Activated gamma-delta T cell treated with anti-CD3 and anti-CD28 coated beads, Interleukin-2, amount 50 U/mL, for 16 hours (primary cell): ENCODE data around the gene PGLYRP4.

Experiments
- DNase-seq: peaks from one replicate; pipeline ENCODE4 v3.0.0-alpha.2; 2020; ENCODE audit warnings: low read depth

PGLYRP4 gene

DNA sequence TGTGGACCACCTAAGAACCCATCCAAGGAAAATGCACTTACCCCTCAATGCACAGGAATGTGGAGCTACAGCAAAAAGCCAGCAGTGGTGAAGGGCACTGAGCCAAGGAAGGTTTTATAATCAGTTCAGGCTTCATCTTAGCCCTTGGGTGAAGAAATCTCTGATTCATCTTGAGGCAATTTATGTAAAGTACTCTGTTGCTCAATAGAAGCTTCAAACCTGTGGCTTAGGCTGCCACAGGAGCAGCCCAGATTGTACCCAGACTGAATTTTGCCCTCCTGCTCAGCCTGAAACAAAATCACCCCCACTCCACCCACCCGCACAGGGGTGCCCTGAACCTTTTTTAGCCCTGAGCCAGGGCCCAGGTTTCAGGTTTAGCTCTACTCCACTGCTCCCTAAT is 26.9 kb upstream of the PGLYRP4 start, which contains the start of gene S100A12:
Gene S100A12, minus strand, starts transcription at position 111 of the 400 bp plus-strand sequence. CDS start 1,029 bp downstream, outside the sequence.
- DNase-seq: no peak

DNA sequence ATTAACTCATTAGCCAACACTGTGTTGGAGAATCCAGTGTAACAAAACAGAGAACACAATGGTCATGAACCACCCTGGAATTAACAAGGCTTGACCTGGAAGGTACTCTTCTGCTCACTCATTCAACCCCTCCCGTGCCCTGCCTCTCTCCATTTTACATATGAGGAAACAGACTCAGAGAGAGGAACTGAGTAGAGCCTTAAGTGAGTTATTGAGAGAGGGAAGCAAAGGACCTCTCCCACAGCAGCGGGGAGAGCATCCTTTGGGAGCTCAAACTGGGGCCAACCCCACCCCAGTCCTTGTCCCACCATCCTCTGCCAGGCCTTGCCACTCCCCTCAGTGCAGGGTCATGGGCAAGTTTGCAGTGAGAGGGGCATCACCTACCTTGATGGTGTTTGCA is 25.4 kb upstream of the PGLYRP4 start:
- DNase-seq: no peak

GRCh38 chr1:153372571-153372970 is 23.9 kb upstream of the PGLYRP4 start:
- no peak for DNase-seq

- DNase-seq: no peak
These were observed 22.6 kb upstream of the PGLYRP4 start for GRCh38 chr1:153371231-153371630.

DNA sequence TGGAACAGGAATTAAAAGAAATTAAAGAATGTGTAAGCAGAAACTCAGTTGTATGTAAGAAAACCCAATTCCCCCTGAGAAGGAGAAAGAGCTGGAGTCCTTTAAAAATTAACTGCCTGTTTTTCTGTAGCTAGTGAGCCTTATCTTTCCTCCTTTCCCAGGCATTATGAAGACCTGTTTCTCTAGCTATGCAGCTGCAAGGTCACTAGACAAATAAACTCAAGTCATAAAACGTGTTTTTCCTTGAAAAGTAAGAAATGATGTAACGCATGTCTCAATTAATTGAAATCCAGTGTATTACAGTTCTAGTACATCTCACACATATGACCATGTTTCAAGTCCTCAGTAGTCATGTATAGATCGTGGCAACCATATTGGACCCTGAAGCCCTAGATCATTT is 21.5 kb upstream of the PGLYRP4 start:
- no peak for DNase-seq

GRCh38 chr1:153368495-153368894 is 19.9 kb upstream of the PGLYRP4 start:
- no peak for DNase-seq

DNA sequence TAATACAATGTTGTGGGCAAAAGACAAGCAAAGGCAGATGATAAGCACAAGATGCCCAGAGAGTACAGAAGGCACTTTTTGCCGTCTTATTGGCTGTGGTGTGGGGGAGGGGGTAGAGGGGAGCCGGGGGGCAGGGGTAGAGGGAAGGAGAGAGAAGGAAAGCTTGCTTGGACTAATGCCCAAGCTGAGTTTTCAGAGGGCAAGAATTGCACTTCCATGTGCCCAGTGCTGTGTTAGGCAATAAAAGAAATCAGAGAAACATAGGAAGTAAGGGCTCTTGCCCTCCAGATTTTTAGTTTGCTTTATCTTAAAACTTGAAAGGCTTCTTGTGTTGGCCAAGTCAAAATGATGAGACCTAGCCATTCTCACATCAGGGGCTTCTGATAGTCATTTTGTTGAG is 18.4 kb upstream of the PGLYRP4 start:
- DNase-seq: no peak

- no peak for DNase-seq
These were observed 17.6 kb upstream of the PGLYRP4 start for GRCh38 chr1:153366261-153366660.

DNA sequence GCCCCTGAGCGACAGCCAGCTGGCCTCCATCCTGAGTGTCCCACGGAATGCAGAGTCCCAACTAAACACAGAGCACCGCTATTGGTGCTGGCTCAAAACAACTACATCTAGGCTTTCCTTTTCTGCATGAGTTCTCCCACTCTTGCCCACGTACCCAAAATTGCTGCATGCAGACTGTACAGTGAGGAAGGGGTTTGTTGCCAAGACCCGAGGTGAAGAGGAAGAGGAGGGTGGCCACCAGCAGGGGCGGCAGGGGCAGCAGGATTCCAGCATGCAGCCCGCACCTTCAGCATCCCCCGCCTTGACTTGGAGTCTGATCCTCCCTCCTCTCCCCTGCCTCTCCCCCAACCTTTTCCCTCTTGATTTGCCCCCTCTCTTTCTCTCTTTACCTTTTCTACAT is 17.1 kb upstream of the PGLYRP4 start:
- DNase-seq: no peak

- DNase-seq: no peak
These were observed 16.4 kb upstream of the PGLYRP4 start for GRCh38 chr1:153364766-153365666.

GRCh38 chr1:153364156-153364555 is 15.5 kb upstream of the PGLYRP4 start:
- no peak for DNase-seq

DNA sequence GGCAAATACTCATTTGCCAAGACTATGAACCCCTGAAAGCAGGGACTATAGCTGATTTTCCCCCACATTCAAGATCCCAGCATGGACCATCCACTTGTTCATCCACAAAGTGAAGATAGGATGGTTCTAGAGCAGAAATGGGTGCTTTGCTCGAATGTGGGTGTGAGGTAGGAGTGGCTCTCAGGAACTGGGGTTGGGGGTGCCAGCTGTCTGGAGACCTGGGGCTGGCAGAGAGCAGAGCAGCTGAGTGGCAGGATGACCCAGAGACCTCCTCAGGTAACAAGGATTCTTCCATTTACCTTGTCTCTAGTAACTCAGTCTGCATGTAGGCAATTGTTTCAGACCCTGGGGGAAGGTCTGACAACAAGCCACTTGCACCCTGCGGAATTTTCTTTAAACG is 15.0 kb upstream of the PGLYRP4 start:
- DNase-seq: no peak

DNA sequence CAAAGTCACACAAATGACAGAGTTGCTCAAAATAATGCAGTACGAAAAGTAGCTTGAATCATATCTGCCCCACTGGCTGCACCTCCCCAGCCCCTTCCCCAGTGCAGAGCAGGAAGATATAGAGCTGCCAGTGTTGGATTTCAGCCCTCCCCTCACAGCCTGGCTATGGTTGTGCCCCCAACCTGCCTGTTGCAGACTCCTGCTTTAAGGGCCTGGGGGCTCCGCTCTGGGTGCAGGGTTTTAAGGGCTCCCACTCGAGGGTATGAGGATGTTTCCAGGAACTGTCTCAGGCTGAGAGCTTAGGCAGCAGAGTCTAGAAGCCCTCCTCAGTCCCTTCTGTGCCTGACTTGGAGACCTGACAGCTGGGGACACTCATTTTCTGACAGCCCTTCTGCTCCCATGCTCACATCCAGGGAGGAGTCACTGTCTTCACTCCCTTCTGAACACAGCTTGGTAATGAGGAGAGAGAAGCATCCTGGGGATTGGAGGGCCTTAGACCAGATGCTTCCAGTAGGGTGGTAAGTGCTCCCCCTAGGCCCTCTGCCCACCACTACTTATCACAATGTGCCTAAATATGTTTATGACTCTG is 13.6 kb upstream of the PGLYRP4 start:
- DNase-seq: no peak

GRCh38 chr1:153361480-153362109 is 13.0 kb upstream of the PGLYRP4 start:
- DNase-seq: no peak

GRCh38 chr1:153360592-153361479 is 12.2 kb upstream of the PGLYRP4 start:
- DNase-seq: no peak

- DNase-seq: no peak
These were observed 11.5 kb upstream of the PGLYRP4 start for GRCh38 chr1:153360190-153360589.

GRCh38 chr1:153359241-153359640 is 10.6 kb upstream of the PGLYRP4 start:
- no peak for DNase-seq

GRCh38 chr1:153358691-153358975 is 10.0 kb upstream of the PGLYRP4 start:
- no peak for DNase-seq

- DNase-seq: no peak
These were observed 9.4 kb upstream of the PGLYRP4 start, which contains the start of gene S100A9 for GRCh38 chr1:153357853-153358690. Gene S100A9 (plus strand): TSS chr1:153357854. CDS start chr1:153358284, 430 bp downstream.

- no peak for DNase-seq
These were observed 8.6 kb upstream of the PGLYRP4 start for GRCh38 chr1:153357076-153357852.
